GM21529 (cell line): ENCODE data around the gene ACOX3.

Experiments
- ATAC-seq: cut with Tn5 transposase; IDR thresholded peaks from one replicate; pipeline ENCODE4 v1.9.1; 2021; ENCODE audit not compliant: unreplicated experiment

ACOX3 gene

DNA sequence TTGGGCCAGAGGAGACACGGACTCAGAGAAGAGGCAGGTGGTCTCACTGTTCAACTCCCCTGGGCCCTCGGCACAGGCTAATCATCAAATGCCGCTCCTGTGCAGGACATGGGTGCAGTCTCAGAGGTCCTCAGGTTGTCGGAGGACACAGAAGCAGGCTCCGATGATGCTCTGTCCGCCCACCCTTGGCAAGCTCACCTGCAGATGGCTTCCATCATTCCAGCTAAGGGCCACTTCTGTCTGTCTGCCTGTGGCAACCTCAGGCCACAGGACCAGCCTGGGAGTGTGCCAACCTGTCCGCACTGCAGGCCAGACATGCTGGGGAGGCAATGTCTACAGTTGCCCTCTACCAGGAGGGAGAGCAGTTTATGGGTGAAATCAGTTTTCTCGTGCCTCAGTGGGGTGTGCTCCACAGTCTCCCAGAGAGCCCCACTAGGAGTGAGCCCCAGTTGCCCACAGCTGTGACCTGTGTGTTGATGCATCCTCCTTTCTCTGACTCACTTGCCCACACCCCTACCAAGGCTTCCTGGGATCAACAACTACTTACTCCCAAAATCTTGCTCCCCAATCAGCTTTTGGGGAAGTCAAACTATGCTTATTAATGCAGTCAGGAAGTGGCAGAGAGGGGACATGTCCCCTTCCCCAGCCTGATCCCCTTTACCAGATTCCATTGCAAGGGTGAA is 115.1 kb downstream of the ACOX3 start:
- ATAC-seq, result no peak

DNA sequence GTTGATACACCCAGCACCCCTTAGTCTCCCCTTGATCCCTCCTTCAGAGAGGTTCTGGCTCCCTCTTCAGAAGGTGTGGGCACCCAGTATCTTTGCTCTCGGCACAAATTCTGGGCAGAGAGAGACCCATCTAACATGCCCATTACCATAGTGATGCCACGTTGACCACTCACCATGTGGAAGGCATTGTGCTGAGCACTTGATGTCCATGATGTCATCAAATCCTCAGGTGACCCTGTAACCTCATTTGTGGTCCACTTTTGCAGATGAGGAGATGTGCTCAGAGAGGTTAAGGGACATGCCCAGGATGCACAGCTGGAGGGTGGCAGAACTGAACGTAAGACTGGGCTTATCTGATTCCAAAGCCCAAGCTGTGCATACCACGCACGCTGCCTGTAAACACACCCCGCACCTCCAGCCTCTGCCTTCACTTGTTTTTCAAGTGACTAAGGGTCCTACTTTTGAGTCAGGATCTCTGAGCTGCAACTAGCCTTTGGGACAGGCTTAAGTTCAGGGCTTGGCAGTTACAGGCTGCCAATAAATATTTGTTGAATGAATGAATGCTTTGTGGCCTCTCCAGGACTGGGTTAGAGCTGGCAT is 115.8 kb downstream of the ACOX3 start:
- no peak for ATAC-seq

- ATAC-seq, result no peak
These were observed 116.5 kb downstream of the ACOX3 start for GRCh38 chr4:8323947-8324555.

DNA sequence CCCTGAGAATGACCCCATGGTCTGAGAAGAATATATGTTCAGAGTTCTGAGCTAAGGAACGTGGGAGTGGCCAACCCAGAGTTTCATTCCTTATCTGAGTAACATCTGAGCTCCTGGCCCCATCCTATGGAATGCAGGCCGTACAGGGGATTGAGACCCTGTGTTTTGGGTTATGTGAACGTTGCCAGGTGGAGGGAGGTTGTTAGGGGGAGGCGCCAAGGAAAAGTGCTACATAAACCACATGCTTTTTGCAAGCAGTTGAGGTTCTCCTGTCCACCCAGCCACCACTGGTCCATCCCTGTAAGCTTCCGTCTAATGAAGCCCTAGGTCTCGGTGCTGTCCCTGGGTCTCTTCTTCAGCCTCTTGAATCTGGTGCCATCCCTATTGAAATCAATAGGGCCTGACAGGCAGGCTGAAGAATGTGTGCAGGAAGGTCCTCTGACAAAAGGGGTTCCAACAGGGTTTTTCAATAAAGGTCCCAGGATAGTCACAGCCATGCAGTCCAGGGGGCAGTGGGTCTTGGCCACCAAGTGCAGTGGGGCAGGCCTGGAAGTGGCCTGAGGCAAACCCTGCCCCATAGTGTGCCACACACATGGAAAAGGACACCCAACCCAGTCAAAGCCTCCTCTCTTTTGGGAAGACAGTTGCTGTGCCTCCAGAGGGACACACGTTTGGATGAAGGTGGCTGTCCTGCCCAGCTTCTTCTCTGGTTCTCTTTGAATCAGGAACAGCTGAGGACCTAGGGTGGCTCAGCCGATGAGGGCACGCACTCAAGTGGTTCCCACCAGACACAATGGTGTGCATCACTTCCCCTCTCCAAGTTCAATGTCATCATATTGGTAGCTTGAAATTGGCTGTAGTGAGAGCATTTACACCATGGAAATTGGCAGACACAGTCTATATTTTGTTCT is 117.5 kb downstream of the ACOX3 start:
- no peak for ATAC-seq

- no peak for ATAC-seq
These were observed 118.8 kb downstream of the ACOX3 start for GRCh38 chr4:8321771-8322170.

GRCh38 chr4:8321220-8321619 is 119.3 kb downstream of the ACOX3 start:
- ATAC-seq, result no peak

- ATAC-seq, result no peak
These were observed 120.2 kb downstream of the ACOX3 start for GRCh38 chr4:8320386-8320750.

DNA sequence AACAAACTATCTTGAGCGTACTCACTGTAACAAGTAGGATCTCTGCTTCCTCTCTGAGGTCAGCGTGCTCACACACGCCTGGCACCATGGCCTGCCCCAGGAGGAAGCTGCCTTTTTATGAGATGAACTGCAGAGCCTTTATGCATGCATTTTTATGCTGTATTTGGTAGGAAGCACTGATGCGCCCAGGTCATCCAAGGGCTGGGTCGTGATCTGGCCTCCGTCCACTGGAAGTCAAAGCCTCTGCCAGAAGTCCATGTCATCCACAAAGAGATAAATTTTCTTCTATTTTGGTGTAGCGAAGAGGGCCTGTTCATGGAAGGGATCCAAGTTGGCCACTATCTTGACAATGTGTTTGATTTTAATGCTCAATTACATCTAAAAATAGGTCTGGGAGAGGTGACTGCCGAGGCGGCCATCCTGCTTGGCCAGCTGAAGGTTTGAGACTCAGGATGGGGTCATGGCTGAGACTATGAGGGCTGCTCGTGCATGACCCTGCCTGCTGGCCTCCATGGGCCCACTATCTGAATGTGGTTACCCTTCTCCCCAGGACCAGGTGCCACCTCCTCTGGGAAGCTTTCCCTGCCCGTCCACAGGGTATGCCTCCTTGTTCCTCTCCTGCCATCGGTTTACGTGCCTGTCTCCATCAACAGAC is 120.7 kb downstream of the ACOX3 start:
- no peak for ATAC-seq

DNA sequence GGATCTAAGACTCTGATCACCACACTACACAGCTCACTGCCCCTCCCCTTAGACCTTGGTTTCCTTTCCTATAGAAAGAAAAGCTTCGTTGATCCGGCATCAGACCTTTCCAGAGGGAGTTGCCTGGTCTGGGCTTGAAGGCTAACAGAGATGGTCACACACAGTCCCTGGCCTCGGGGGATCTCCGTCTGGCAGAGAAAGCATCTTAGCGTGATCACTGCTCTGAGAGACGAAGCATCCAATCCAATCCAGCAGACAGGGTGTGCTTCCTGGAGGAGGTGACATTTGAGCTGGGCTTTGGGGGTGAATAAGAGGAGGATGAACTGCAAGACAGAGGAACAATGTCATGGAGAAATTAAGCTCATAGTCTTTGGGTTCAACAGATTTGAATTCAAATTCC is 121.5 kb downstream of the ACOX3 start:
- no peak for ATAC-seq

DNA sequence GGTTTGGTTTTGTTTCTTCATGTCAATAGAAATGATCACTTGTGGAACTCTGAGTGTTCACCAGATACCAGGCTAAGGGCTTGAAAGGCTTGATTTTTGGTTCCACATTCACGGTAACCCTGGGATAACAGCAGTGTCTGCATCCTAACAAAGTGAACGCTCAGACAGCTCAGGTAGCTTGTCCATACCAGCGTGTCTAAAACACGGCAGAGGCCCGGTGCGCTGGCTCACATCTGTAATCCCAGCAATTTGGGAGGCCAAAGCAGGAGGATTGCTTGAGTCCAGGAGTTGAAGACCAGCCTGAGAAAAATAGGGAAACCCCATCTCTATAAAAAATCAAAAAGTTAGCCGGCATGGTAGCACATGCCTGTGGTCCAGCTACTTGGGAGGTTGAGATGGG is 122.0 kb downstream of the ACOX3 start:
- no peak for ATAC-seq

DNA sequence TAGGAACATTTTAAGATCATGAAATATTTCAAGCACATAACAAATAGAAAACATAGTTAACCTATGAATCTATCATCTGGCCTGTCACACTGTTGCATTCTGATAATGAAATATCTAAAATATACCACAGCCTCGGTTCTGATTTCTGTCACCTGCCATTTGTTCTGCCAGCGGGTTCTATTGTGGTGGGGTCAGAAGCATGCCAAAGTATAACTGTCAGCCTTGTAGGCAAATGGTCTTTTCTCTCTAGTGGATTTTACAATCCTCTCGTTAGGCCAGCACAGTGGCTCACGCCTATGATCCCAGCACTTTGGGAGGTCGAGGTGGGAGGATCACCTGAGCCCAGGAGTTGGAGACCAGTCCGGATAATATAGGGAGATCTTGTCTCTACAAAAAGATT is 123.0 kb downstream of the ACOX3 start:
- no peak for ATAC-seq

- ATAC-seq, result no peak
These were observed 123.6 kb downstream of the ACOX3 start for GRCh38 chr4:8316911-8317351.
